VCaP (cell line): ENCODE measurements around the gene NUP133.
"Not testable (repeated sequence)": the region's sequence is repeated elsewhere in the genome, so short reads cannot be mapped to it uniquely, and the experiment has no call there.

Experiments used
- H3K27ac ChIP-seq: fragments of 450-650 bp; 2 replicates; pipeline ENCODE4 v1.5.1; 2017
- CTCF ChIP-seq: fragments of 450-650 bp; conservative IDR thresholded peaks from 2 replicates; pipeline ENCODE4 v1.5.1; 2017; ENCODE audit warnings: mild to moderate bottlenecking, moderate library complexity

NUP133 gene

DNA sequence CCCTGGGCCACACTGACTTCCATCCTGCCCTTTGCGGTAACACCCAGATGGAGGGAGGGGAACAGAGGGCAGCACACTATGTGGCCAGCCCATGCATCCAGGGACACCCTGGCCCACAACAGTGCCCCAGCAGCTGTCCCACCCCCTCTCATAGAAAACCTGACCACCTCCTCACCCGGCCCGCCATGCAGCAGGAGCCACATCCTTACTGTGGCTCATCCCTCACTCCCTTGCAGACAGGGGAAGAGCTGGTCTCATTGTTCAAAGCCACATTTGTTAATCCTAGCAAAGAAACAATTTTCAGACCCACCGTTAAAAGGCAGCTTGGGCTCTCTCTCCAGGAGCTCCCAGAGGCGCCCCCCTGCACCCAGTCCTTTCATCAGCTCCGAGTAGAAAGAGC, 23.2 kb upstream of the NUP133 start:
- TF ChIP-seq CTCF, result no peak
- no peak overlapping the region for H3K27ac ChIP-seq

GRCh38 chr1:229529639-229530038, 21.5 kb upstream of the NUP133 start:
- TF ChIP-seq CTCF, result no peak
- H3K27ac ChIP-seq, result no peak overlapping the region

DNA sequence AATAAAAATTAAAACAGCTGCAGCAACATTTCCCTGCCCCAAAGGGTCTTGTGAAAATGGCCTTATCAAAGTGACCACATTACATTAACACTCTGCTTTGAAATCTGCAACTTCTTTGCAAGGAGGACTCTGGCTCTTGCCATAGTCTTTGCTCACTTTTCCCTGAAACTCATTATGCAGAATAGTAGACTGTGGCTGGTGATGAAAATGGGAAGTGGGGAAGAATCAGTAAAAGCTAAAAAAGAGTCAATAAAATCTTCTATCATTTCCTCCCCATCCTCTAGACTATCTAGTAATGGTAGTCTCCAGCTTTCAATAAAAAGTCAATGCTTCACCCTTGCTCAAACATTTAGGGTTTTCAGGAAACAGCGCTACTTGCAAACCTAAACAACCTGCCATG, 18.6 kb upstream of the NUP133 start:
- H3K27ac ChIP-seq, result no peak overlapping the region
- no peak for TF ChIP-seq CTCF

DNA sequence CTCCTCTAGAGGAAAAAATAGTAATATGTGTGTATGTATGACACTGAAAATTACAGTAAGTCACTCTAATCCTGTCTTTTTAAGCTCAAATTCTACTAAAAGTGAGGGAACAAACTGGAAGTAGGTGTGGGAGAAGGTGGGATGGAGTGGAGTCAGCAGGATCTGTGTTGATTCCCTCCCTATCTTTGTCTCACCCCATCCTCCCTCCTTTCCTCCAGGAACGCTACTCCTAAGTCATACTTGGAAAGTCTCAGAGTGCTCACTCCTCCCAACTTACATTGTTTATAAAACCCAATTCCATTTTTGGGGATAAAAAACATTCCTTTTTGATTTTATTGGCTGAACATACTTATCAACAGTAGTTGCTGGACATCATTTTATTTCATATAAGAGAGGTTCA, 14.9 kb upstream of the NUP133 start:
- no peak overlapping the region for H3K27ac ChIP-seq
- TF ChIP-seq CTCF, result no peak

GRCh38 chr1:229514578-229515275, 6.6 kb upstream of the NUP133 start:
- peak; percentile 87 for TF ChIP-seq CTCF
- H3K27ac ChIP-seq, result peak overlapping the region; percentile 49; the same call in 1 of the 2 replicates

GRCh38 chr1:229511625-229512024, 3.5 kb upstream of the NUP133 start:
- H3K27ac ChIP-seq, result not testable (repeated sequence)

GRCh38 chr1:229511201-229511600, 3.1 kb upstream of the NUP133 start:
- H3K27ac ChIP-seq, result not testable (repeated sequence)

GRCh38 chr1:229509576-229509975, 1.4 kb upstream of the NUP133 start:
- no peak for TF ChIP-seq CTCF
- H3K27ac ChIP-seq, result peak overlapping the region; percentile 88
